HEK293 (cell line): ENCODE data around the gene DOK1.

Experiments used
- CTCF ChIA-PET: fragments of 350-600 bp; formaldehyde crosslinking; extraction: SDS; loops from one replicate; lab custom pipeline; 2021; ENCODE audit warnings: antibody characterized with exemption; lab: Yijun Ruan, JAX
- POLR2A ChIA-PET: fragments of 300-600 bp; formaldehyde crosslinking; extraction: SDS; loops from one replicate; lab custom pipeline; 2020; ENCODE audit warnings: antibody characterized with exemption, inconsistent platforms; lab: Yijun Ruan, JAX
- H3K27ac ChIP-seq: fragments of 200-500 bp; sonication (Bioruptor generic); 2 replicates; pipeline ENCODE4 v1.5.1; 2014; ENCODE audit warnings: low read depth, low read length, control low read depth, inconsistent platforms; ENCODE audit errors: extremely low read depth
- H3K36me3 ChIP-seq, 2 experiments: fragments of 200-500 bp in 1 of 2; sonication (Bioruptor generic) in 1 of 2; 1 replicate in 1 of 2; 2 replicates in 1 of 2; pipeline ENCODE4 v1.5.1; 2014 to 2017; ENCODE audit warnings: inconsistent platforms in 2 of 2, low read length in 2 of 2; ENCODE audit not compliant: control insufficient read depth in 2 of 2, insufficient read depth in 1 of 2
- H3K4me1 ChIP-seq: fragments of 200-500 bp; sonication (Bioruptor generic); 2 replicates; pipeline ENCODE4 v1.5.1; 2014; ENCODE audit warnings: mild to moderate bottlenecking, low read length, inconsistent platforms; ENCODE audit not compliant: control insufficient read depth, insufficient read depth
- H3K4me3 ChIP-seq: 2 replicates; pipeline ENCODE4 v1.5.1; 2011; ENCODE audit warnings: low read depth, mild to moderate bottlenecking, control low read depth, low read length, moderate library complexity
- H3K9me3 ChIP-seq: fragments of 200-500 bp; sonication (Bioruptor generic); 2 replicates; pipeline ENCODE4 v1.5.1; 2014; ENCODE audit warnings: low read depth, low read length, inconsistent platforms; ENCODE audit not compliant: control insufficient read depth, insufficient read depth
- KLF1 ChIP-seq: fragments of 450-650 bp; formaldehyde crosslinking; IDR thresholded peaks from 2 replicates; pipeline ENCODE4 v1.5.1; 2016; ENCODE audit warnings: missing biosample characterization, missing genetic modification characterization
- PRDM1 ChIP-seq: fragments of 450-650 bp; formaldehyde crosslinking; IDR thresholded peaks from 2 replicates; pipeline ENCODE4; 2016; ENCODE audit warnings: missing biosample characterization, missing genetic modification characterization
- SALL2 ChIP-seq: fragments of 450-650 bp; formaldehyde crosslinking; IDR thresholded peaks from 2 replicates; pipeline ENCODE4 v1.5.0; 2017; ENCODE audit warnings: missing biosample characterization, mild to moderate bottlenecking, missing genetic modification characterization, borderline replicate concordance
- SCRT1 ChIP-seq: fragments of 450-650 bp; formaldehyde crosslinking; IDR thresholded peaks from 2 replicates; pipeline ENCODE4 v1.5.1; 2016; ENCODE audit warnings: missing biosample characterization, missing genetic modification characterization, borderline replicate concordance
- SCRT2 ChIP-seq: fragments of 450-650 bp; formaldehyde crosslinking; IDR thresholded peaks from 2 replicates; pipeline ENCODE4 v1.5.1; 2016; ENCODE audit warnings: missing biosample characterization, missing genetic modification characterization
- WT1 ChIP-seq: fragments of 450-650 bp; formaldehyde crosslinking; IDR thresholded peaks from 2 replicates; pipeline ENCODE4 v1.5.1; 2016; ENCODE audit warnings: missing biosample characterization, missing genetic modification characterization
- ZBTB17 ChIP-seq: fragments of 450-650 bp; formaldehyde crosslinking; IDR thresholded peaks from 2 replicates; pipeline ENCODE4 v1.5.1; 2016; ENCODE audit warnings: missing biosample characterization, missing genetic modification characterization
- ZBTB20 ChIP-seq: fragments of 450-650 bp; formaldehyde crosslinking; IDR thresholded peaks from 2 replicates; pipeline ENCODE4 v1.5.1; 2016; ENCODE audit warnings: missing biosample characterization, missing genetic modification characterization
- ZNF121 ChIP-seq: fragments of 450-650 bp; formaldehyde crosslinking; IDR thresholded peaks from 2 replicates; pipeline ENCODE4 v1.5.1; 2016; ENCODE audit warnings: missing biosample characterization, missing genetic modification characterization
- ZNF132 ChIP-seq: fragments of 450-650 bp; formaldehyde crosslinking; IDR thresholded peaks from 2 replicates; pipeline ENCODE4 v1.5.1; 2017; ENCODE audit warnings: missing biosample characterization, missing genetic modification characterization, borderline replicate concordance
- ZNF157 ChIP-seq: fragments of 450-650 bp; formaldehyde crosslinking; IDR thresholded peaks from 2 replicates; pipeline ENCODE4 v1.5.1; 2016; ENCODE audit warnings: missing biosample characterization, missing genetic modification characterization
- ZNF23 ChIP-seq: fragments of 450-650 bp; formaldehyde crosslinking; IDR thresholded peaks from 2 replicates; pipeline ENCODE4 v1.5.1; 2016; ENCODE audit warnings: missing biosample characterization, missing genetic modification characterization, borderline replicate concordance
- ZNF366 ChIP-seq: fragments of 450-650 bp; formaldehyde crosslinking; conservative IDR thresholded peaks from 2 replicates; pipeline ENCODE4 v1.5.1; 2016; ENCODE audit warnings: missing biosample characterization, missing genetic modification characterization
- ZNF514 ChIP-seq: fragments of 450-650 bp; formaldehyde crosslinking; IDR thresholded peaks from 2 replicates; pipeline ENCODE4 v1.5.1; 2016; ENCODE audit warnings: missing biosample characterization, missing genetic modification characterization
- ZNF521 ChIP-seq: fragments of 450-650 bp; formaldehyde crosslinking; IDR thresholded peaks from 2 replicates; pipeline ENCODE4 v1.5.1; 2017; ENCODE audit warnings: missing biosample characterization, mild to moderate bottlenecking, missing genetic modification characterization
- ZNF658 ChIP-seq: fragments of 450-650 bp; formaldehyde crosslinking; IDR thresholded peaks from 2 replicates; pipeline ENCODE4; 2016; ENCODE audit warnings: missing biosample characterization, missing genetic modification characterization
- ZNF768 ChIP-seq: fragments of 450-650 bp; formaldehyde crosslinking; IDR thresholded peaks from 2 replicates; pipeline ENCODE4 v1.5.1; 2018; ENCODE audit warnings: missing biosample characterization, mild to moderate bottlenecking, missing genetic modification characterization
- ZSCAN30 ChIP-seq: fragments of 450-650 bp; IDR thresholded peaks from 2 replicates; pipeline ENCODE4 v1.5.1; 2018; ENCODE audit warnings: missing biosample characterization, mild to moderate bottlenecking, missing genetic modification characterization, moderate library complexity
- TF ChIP-seq, protein P1 (sequence below): fragments of 450-650 bp; formaldehyde crosslinking; IDR thresholded peaks from 2 replicates; pipeline ENCODE4 v1.5.1; 2016; ENCODE audit warnings: missing biosample characterization, missing genetic modification characterization, borderline replicate concordance

Gene DOK1

DNA sequence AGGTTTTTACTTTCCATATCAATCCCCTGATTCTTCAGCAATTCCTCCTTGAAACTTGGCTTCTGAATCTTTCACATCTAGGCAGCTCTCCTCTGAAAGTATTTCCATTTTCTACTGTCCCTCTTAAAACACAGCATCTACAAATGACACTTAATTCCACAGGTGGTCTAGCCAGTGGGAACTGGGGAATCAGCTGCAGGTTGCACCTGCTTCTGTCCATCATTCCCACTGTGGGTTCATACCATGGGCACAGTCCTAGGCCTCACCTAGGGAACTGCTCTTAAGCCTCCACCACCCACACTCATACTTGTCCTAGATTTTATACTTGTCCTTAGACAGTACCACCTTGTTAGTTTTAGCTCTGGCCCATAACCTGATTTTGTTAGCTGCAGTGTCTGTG, 3.0 kb upstream of the DOK1 start:
- no peak overlapping the region for H3K27ac ChIP-seq
- POLR2A ChIA-PET, result no interaction called here
- peak; percentile 51; the same call in 1 of the 2 replicates for TF ChIP-seq SCRT1
- no peak for TF ChIP-seq PRDM1 (tag by site-specific recombination)
- TF ChIP-seq SCRT2 (tag by site-specific recombination), result peak; percentile 85
- H3K9me3 ChIP-seq, result no peaks in the 10 kb centered on the region
- peaks cover 0 to 6% of the 10 kb centered on the region in 2 experiments; a peak in 1 of 3 replicates for H3K36me3 ChIP-seq
- H3K4me1 ChIP-seq, result no peaks in the 10 kb centered on the region; the same call in 1 of the 2 replicates
- CTCF ChIA-PET, result interaction anchor here (0.6 kb wide), 2 partner anchors 216 to 290 kb away, joined by 3 to 4 read pairs; no protein-coding TSS in a partner anchor
- no peak overlapping the region for H3K4me3 ChIP-seq

DNA sequence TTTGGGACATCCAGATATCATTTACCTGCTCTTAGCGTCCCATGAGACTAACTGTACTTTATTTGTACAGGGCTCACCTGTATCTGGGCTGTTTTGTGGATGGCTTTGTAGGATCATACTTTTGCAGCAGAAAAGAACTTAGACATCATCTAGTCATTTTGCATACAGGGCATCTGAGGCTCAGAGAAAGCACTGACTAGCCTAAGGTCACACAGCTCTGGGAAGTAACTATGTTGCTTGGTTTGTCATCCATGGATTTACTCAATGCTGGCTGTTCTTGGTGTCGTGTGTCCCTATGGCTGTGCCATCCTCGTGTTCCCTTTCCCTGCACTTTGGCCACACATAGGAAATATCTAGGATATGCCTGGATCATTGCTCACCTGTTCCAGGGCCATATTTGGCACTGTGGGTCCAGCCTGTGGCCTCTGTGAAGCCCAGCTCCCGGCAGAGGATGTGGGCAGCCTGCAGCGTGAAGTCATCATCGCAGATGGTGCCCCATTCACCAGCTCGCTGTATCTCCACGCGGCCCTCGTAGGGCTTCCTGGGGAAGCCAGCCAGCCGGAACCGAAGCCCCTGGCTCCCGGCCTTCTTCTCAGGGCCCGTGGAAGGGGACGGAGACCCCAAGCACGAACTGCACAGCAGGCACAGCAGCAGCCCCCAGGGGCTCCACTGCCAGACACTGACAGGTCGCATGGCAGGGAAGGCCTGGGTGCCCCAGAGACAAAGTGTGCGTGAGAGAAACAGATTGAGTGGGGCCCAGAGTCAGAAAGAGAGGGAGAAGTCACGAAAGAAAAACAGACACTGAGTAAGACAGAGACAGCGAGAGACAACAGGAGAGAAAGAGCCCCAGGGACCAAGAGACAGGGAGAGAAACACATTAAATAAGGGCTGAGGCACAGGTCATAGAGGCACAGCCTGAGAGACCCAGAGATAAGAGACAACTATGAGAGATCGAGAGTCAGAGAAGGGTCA, 2.3 kb upstream of the DOK1 start:
- no peak overlapping the region for H3K27ac ChIP-seq
- POLR2A ChIA-PET, result no interaction called here
- no peak overlapping the region for H3K4me3 ChIP-seq
- H3K4me1 ChIP-seq, result no peaks in the 10 kb centered on the region; the same call in 1 of the 2 replicates
- no peaks in the 10 kb centered on the region for H3K9me3 ChIP-seq
- H3K36me3 ChIP-seq, result peaks cover 0 to 7% of the 10 kb centered on the region in 2 experiments; a peak in 1 of 3 replicates
- TF ChIP-seq ZNF768 (tag by site-specific recombination), result 0 out of 2 replicates have a peak, but pooled peaks have one; percentile 10
- TF ChIP-seq ZNF121 (tag by site-specific recombination), result no peak
- TF ChIP-seq WT1 (tag by site-specific recombination), result no peak
- no peak for TF ChIP-seq SALL2 (tag by site-specific recombination)
- TF ChIP-seq KLF1 (tag by site-specific recombination), result no peak
- TF ChIP-seq, all 188 proteins: peak for 1
- CTCF ChIA-PET, result interaction anchor here (0.6 kb wide), 2 partner anchors 217 to 291 kb away, joined by 3 to 4 read pairs; no protein-coding TSS in a partner anchor

DNA sequence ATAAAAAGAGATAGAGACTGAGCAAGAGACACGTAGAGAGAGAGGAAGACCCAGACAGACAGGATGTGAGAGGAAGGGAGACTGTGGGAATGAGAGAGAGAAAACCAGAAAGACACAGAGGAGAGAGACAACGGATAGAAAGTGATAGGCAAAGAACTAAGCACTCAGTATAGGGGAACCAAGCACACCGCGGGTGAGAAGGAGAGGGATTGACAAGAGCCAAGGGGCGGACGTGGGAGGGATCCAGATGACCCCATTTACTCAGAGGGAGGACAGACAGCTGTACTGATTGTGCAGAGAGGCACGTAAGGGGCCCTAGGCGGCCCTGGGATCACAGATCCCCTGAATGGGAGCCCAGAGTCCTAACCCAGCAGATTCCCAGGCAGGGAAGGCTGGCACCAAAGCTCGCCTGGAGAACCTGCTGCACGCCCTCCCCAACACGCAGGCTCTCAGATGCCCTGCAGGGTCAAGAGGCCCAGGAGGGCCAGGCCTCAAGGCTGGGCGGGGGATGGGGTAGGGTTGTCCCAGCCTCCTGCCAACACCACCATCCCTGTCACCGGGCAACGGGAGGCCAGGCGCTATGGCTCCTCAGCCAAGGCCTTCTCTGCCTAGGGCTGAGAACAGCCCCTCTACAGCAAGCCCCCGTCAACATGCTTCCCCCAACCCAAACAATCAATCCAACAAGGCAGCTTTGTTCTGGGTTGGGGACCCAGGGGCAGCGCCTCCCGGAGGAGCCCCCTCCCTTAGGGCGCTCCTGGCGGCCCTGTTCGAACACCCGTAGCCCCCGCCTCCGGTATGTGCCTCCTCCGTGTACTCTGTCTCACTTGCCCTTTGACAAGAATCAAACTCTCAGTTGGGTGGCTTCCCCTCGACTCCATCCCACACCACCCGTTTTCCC, 1.4 kb upstream of the DOK1 start:
- TF ChIP-seq ZNF157 (tag by site-specific recombination), result no peak
- no peak for TF ChIP-seq ZNF23 (tag by site-specific recombination)
- TF ChIP-seq, protein P1, sequence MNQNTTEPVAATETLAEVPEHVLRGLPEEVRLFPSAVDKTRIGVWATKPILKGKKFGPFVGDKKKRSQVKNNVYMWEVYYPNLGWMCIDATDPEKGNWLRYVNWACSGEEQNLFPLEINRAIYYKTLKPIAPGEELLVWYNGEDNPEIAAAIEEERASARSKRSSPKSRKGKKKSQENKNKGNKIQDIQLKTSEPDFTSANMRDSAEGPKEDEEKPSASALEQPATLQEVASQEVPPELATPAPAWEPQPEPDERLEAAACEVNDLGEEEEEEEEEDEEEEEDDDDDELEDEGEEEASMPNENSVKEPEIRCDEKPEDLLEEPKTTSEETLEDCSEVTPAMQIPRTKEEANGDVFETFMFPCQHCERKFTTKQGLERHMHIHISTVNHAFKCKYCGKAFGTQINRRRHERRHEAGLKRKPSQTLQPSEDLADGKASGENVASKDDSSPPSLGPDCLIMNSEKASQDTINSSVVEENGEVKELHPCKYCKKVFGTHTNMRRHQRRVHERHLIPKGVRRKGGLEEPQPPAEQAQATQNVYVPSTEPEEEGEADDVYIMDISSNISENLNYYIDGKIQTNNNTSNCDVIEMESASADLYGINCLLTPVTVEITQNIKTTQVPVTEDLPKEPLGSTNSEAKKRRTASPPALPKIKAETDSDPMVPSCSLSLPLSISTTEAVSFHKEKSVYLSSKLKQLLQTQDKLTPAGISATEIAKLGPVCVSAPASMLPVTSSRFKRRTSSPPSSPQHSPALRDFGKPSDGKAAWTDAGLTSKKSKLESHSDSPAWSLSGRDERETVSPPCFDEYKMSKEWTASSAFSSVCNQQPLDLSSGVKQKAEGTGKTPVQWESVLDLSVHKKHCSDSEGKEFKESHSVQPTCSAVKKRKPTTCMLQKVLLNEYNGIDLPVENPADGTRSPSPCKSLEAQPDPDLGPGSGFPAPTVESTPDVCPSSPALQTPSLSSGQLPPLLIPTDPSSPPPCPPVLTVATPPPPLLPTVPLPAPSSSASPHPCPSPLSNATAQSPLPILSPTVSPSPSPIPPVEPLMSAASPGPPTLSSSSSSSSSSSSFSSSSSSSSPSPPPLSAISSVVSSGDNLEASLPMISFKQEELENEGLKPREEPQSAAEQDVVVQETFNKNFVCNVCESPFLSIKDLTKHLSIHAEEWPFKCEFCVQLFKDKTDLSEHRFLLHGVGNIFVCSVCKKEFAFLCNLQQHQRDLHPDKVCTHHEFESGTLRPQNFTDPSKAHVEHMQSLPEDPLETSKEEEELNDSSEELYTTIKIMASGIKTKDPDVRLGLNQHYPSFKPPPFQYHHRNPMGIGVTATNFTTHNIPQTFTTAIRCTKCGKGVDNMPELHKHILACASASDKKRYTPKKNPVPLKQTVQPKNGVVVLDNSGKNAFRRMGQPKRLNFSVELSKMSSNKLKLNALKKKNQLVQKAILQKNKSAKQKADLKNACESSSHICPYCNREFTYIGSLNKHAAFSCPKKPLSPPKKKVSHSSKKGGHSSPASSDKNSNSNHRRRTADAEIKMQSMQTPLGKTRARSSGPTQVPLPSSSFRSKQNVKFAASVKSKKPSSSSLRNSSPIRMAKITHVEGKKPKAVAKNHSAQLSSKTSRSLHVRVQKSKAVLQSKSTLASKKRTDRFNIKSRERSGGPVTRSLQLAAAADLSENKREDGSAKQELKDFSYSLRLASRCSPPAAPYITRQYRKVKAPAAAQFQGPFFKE (tag by site-specific recombination), result no peak
- TF ChIP-seq ZBTB17 (tag by site-specific recombination), result peak; percentile 87
- no peak for TF ChIP-seq ZNF658 (tag by site-specific recombination)
- TF ChIP-seq ZNF132 (tag by site-specific recombination), result no peak
- no peak for TF ChIP-seq ZNF514 (tag by site-specific recombination)
- TF ChIP-seq PRDM1 (tag by site-specific recombination), result peak; percentile 87
- TF ChIP-seq ZNF521, result no peak
- TF ChIP-seq ZBTB20 (tag by site-specific recombination), result peak; percentile 35; the same call in 1 of the 2 replicates
- TF ChIP-seq ZSCAN30 (tag by site-specific recombination), result no peak
- peak; percentile 51; the same call in 1 of the 2 replicates for TF ChIP-seq ZNF366 (tag by site-specific recombination)
- no peaks in the 10 kb centered on the region for H3K9me3 ChIP-seq
- ChIA-PET POLR2A (interaction anchor here (0.9 to 1.0 kb wide), 2 partner anchors 34 to 94 kb away, joined by 3 to 7 read pairs; partner anchors contain the start of gene WBP1), CTCF (interaction anchor here (0.6 to 0.7 kb wide), 2 partner anchors 65 to 70 kb away, joined by 3 to 4 read pairs; partner anchors contain the start of genes CCDC142 and TTC31)
- peaks cover 0 to 7% of the 10 kb centered on the region in 2 experiments; a peak in 1 of 3 replicates for H3K36me3 ChIP-seq
- peak overlapping the region; percentile 56 for H3K4me3 ChIP-seq
- H3K27ac ChIP-seq, result no peak overlapping the region; the same call in 1 of the 2 replicates
- no peaks in the 10 kb centered on the region; the same call in 1 of the 2 replicates for H3K4me1 ChIP-seq
